MM.1S (cell line): Measurements from ENCODE around the gene GSC.

Experiments
- DNase-seq: peaks from one replicate; pipeline ENCODE4 v3.0.0-alpha.2; 2015
- H2AFZ ChIP-seq: fragments of 300-600 bp; sonication (generic); 2 replicates; pipeline ENCODE4 v1.6.0; 2016; ENCODE audit warnings: antibody characterized with exemption, low read length
- H3F3A ChIP-seq: fragments of 300-600 bp; sonication (generic); 2 replicates; pipeline ENCODE4 v1.6.1; 2016; ENCODE audit warnings: mild to moderate bottlenecking, antibody characterized with exemption, low read length, moderate library complexity, mixed read lengths; ENCODE audit not compliant: insufficient read depth
- H3K27ac ChIP-seq: fragments of 300-600 bp; sonication (generic); 2 replicates; pipeline ENCODE4 v1.5.1; 2016; ENCODE audit warnings: mild to moderate bottlenecking, low read length
- H3K27me3 ChIP-seq: fragments of 300-600 bp; sonication (generic); replicated peaks from 2 replicates; pipeline ENCODE4 v1.6.0; 2016; ENCODE audit warnings: low read length; ENCODE audit not compliant: insufficient read depth
- H3K36me3 ChIP-seq: fragments of 300-600 bp; sonication (generic); replicated peaks from 2 replicates; pipeline ENCODE4 v1.6.1; 2016; ENCODE audit warnings: mild to moderate bottlenecking, low read length, mixed read lengths; ENCODE audit not compliant: insufficient read depth
- H3K4me1 ChIP-seq: fragments of 300-600 bp; sonication (generic); 2 replicates; pipeline ENCODE4 v1.6.1; 2016; ENCODE audit warnings: low read length, mixed read lengths
- H3K4me2 ChIP-seq: fragments of 300-600 bp; sonication (generic); 2 replicates; pipeline ENCODE4 v1.6.0; 2016; ENCODE audit warnings: low read depth, low read length
- H3K4me3 ChIP-seq: fragments of 300-600 bp; sonication (generic); 2 replicates; pipeline ENCODE4 v1.5.1; 2016; ENCODE audit warnings: low read length, mixed read lengths
- H3K79me2 ChIP-seq: fragments of 300-600 bp; sonication (generic); 2 replicates; pipeline ENCODE4 v1.6.1; 2016; ENCODE audit warnings: mixed run types, low read length, mixed read lengths
- H3K9ac ChIP-seq: fragments of 300-600 bp; sonication (generic); 2 replicates; pipeline ENCODE4 v1.6.1; 2016; ENCODE audit warnings: low read length, mixed read lengths
- H3K9me2 ChIP-seq: fragments of 300-600 bp; sonication (generic); replicated peaks from 2 replicates; pipeline ENCODE4 v1.6.1; 2016; ENCODE audit warnings: mild to moderate bottlenecking, low read length, mixed read lengths; ENCODE audit not compliant: insufficient read depth
- H3K9me3 ChIP-seq: fragments of 300-600 bp; sonication (generic); replicated peaks from 2 replicates; pipeline ENCODE4 v1.6.1; 2016; ENCODE audit warnings: mild to moderate bottlenecking, low read length, mixed read lengths; ENCODE audit not compliant: insufficient read depth
- H4K20me1 ChIP-seq: fragments of 300-600 bp; sonication (generic); 2 replicates; pipeline ENCODE4 v1.6.1; 2016; ENCODE audit warnings: mild to moderate bottlenecking, low read length, moderate library complexity, mixed read lengths; ENCODE audit not compliant: insufficient read depth
- EZH2 ChIP-seq: fragments of 300-600 bp; sonication (generic); optimal IDR thresholded peaks from 2 replicates; pipeline ENCODE3; 2017; ENCODE audit warnings: low read depth, mild to moderate bottlenecking, antibody characterized with exemption, low read length, mixed read lengths
- EZH2phosphoT487 ChIP-seq: fragments of 300-600 bp; sonication (generic); IDR thresholded peaks from 2 replicates; pipeline ENCODE4 v1.6.1; 2018; ENCODE audit warnings: antibody characterized with exemption, low read length
- TF ChIP-seq, protein P1 (sequence below): fragments of 300-600 bp; sonication (generic); IDR thresholded peaks from 2 replicates; pipeline ENCODE4 v1.5.1; 2016; ENCODE audit warnings: antibody characterized with exemption, low read length, mixed read lengths

The GSC gene

GRCh38 chr14:94787092-94787491 lies 17.2 kb upstream of the GSC start:
- Histone ChIP-seq H3K27me3 (no peaks in the 10 kb centered on the region), H2AFZ (no peak overlapping the region), H3K4me3 (no peak overlapping the region), H3K27ac (no peak overlapping the region), H3K4me2 (no peak overlapping the region), H3K9ac (no peak overlapping the region), H3K4me1 (no peaks in the 10 kb centered on the region), H3K79me2 (no peaks in the 10 kb centered on the region), H3K9me2 (no peaks in the 10 kb centered on the region), H3F3A (no peaks in the 10 kb centered on the region), H3K36me3 (no peaks in the 10 kb centered on the region), H4K20me1 (no peaks in the 10 kb centered on the region), H3K9me3 (no peaks in the 10 kb centered on the region)
- no peak for TF ChIP-seq EZH2
- no peak for TF ChIP-seq EZH2phosphoT487
- TF ChIP-seq, protein P1, sequence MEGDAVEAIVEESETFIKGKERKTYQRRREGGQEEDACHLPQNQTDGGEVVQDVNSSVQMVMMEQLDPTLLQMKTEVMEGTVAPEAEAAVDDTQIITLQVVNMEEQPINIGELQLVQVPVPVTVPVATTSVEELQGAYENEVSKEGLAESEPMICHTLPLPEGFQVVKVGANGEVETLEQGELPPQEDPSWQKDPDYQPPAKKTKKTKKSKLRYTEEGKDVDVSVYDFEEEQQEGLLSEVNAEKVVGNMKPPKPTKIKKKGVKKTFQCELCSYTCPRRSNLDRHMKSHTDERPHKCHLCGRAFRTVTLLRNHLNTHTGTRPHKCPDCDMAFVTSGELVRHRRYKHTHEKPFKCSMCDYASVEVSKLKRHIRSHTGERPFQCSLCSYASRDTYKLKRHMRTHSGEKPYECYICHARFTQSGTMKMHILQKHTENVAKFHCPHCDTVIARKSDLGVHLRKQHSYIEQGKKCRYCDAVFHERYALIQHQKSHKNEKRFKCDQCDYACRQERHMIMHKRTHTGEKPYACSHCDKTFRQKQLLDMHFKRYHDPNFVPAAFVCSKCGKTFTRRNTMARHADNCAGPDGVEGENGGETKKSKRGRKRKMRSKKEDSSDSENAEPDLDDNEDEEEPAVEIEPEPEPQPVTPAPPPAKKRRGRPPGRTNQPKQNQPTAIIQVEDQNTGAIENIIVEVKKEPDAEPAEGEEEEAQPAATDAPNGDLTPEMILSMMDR, result no peak
- no peak for DNase-seq

DNA sequence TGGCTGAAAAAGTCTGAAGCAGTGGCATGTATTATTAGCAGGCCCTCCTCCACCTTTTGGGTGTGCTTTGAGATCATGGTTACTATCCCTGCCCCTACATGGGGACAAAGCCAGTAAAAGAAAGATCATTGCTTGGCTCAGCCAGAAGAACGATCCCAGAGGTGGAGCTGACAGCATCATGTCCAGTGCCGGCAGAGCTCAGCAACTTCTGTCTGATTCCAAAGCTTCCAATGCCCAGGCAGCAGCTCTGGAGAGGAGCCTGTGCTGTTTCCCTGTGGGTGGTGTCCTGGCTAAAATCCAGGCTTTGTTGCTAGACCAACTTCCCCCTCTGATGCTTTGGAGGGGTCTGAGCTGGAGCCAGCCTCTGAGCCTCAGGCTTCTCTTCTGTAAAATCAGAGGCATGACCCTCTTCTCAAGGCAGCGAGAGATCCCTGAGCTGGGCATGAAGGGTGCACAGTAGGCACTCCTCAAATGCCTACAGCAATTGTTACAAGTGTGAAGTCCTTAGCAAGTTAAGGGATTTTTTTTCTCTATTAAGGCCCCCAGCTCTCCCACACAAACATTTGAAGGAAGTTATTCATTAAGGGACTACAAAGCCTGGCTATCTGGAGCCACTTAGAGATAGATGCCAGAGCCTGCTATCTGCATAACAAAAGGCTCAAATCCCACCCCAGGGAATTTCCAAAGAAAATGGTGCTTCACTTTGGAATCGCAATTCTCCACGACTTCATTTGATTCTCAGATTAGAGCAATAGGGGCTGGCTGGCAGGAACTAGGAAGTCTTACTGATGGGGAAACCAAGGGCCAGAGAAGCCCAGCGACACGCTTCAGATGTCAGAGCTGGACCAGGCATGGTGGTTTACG lies 10.9 kb upstream of the GSC start:
- Histone ChIP-seq H3K4me2 (no peak overlapping the region), H4K20me1 (no peaks in the 10 kb centered on the region), H3K9me3 (no peaks in the 10 kb centered on the region), H3K36me3 (no peaks in the 10 kb centered on the region), H3K4me3 (no peak overlapping the region), H3F3A (no peaks in the 10 kb centered on the region), H2AFZ (no peak overlapping the region), H3K27ac (no peak overlapping the region), H3K4me1 (no peaks in the 10 kb centered on the region), H3K9me2 (no peaks in the 10 kb centered on the region), H3K27me3 (no peaks in the 10 kb centered on the region), H3K9ac (no peak overlapping the region), H3K79me2 (no peaks in the 10 kb centered on the region)
- TF ChIP-seq, protein P1, result no peak
- TF ChIP-seq EZH2phosphoT487 (no peak), EZH2 (no peak)
- no peak for DNase-seq

- no peaks in the 10 kb centered on the region for H3K36me3 ChIP-seq
- no peaks in the 10 kb centered on the region for H3K9me3 ChIP-seq
- H3F3A ChIP-seq, result no peaks in the 10 kb centered on the region
- H3K4me2 ChIP-seq, result no peak overlapping the region
- DNase-seq, result no peak
- no peaks in the 10 kb centered on the region for H3K9me2 ChIP-seq
- H3K79me2 ChIP-seq, result no peaks in the 10 kb centered on the region
- H2AFZ ChIP-seq, result no peak overlapping the region
- H3K4me1 ChIP-seq, result no peaks in the 10 kb centered on the region
- H3K4me3 ChIP-seq, result no peak overlapping the region
- no peak overlapping the region for H3K27ac ChIP-seq
- no peaks in the 10 kb centered on the region for H3K27me3 ChIP-seq
- H4K20me1 ChIP-seq, result no peaks in the 10 kb centered on the region
- TF ChIP-seq EZH2phosphoT487, result no peak
- no peak for TF ChIP-seq EZH2
- TF ChIP-seq, protein P1, result no peak
- H3K9ac ChIP-seq, result no peak overlapping the region
Measured at GRCh38 chr14:94779713-94780112, 9.8 kb upstream of the GSC start.
